Caki2 (cell line): ENCODE measurements around the gene NRARP. TPM values are rescaled to one million over a fixed set of nuclear protein-coding genes. Genes with fewer than 3 reads are reported as not detected.
"Not testable (repeated sequence)": the region's sequence is repeated elsewhere in the genome, so short reads cannot be mapped to it uniquely, and the experiment has no call there.

ENCODE experiments used
- DNase-seq: peaks from one replicate; pipeline ENCODE4 v3.0.0-alpha.2; 2015; ENCODE audit warnings: low read depth
- in situ Hi-C: cut with HindIII; loops from 2 replicates; pipeline ENCODE4 v1.10.0; 2016; ENCODE audit warnings: low sequenced_read_pairs, low pct_unique_long_range_greater_than_20kb, mixed read lengths
- total RNA-seq: library from RNA; depleted of rRNA; stranded (reverse); fragments of >200 nt; shearing (Covaris generic); gene quantifications from 2 replicates; pipeline ENCODE4 v1.2.3, GENCODE V29; 2014; ENCODE audit warnings: low replicate concordance; rRNA removed

Gene NRARP, protein sequence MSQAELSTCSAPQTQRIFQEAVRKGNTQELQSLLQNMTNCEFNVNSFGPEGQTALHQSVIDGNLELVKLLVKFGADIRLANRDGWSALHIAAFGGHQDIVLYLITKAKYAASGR
- 0.17 and 2.0 TPM in 2 replicates for total RNA-seq

DNA sequence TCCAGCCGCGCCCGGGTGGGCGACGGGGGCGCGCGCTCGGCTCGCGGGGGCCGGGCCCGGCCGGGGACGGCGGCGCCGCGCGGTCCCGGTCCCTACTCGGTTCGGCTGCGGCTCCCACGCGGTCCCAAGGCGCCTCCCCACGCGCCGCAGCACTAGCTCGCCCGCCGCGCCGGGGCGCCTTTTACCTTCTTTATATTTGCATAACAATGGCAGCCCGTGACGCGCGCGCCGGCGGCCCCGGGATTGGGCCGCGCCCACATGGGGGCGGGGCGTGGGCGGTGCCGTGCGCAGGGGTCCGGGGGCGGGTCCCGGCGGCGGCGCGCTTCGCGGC is at the start of gene NRARP:
Gene NRARP (minus strand): TSS at position 154 of the 331 bp plus-strand sequence. CDS start 343 bp downstream, outside the sequence.
- no peak for DNase-seq
- in situ Hi-C loops, result no loop called here

GRCh38 chr9:137350696-137351584 is 48.9 kb upstream of the NRARP start:
- in situ Hi-C loops, result no loop called here
- DNase-seq, result no peak

DNA sequence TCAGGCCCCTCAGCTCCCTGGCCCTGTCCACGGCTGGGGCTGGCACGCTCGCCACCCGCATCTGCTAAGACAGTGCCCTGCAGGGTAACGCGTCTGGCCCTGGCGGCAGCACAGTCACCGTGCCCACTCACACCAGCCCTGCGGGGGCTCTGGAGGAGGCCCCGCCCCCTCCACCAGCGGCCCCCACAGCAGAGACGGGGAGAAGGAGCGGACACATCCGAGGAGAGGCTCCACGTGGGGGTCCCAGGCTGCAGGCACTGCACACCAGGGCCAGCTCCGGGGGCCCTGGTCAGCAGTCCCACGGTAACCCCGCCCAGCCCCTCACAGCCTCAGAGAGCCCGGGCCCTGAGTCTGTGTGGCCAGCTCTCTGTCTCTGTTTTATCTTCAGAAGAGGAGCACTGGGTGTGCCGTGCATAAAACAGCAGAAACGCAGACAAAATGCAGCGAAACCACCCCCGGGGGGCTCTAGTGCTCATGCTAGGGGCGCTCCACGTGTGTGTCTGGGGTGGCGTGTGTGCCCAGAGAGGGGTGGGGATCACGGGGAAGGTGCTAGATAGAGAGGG is 47.5 kb upstream of the NRARP start:
- in situ Hi-C loops, result no loop called here
- no peak for DNase-seq

- DNase-seq, result no peak
- in situ Hi-C loops, result no loop called here
Measured at GRCh38 chr9:137348769-137349470, 46.8 kb upstream of the NRARP start.

DNA sequence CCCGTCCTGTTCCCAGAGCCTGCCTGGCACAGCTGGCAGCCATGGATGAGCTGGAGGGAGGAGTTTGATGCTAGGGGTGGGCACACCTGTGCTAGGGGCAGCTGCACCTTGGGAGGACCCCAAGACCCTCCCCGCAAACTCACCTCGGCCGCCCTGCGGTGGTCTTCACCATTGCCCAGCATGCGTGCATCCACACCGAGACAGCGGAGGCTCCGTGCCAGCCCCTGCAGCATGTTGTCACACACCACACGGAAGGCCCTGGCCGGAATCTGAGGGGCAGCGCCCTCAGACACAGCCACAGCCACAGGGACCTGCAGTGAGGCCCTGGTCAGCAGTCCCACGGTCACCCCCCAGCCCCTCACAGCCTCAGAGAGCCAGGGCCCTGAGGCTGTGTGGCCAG is 45.9 kb upstream of the NRARP start:
- no peak for DNase-seq
- in situ Hi-C loops, result no loop called here

DNA sequence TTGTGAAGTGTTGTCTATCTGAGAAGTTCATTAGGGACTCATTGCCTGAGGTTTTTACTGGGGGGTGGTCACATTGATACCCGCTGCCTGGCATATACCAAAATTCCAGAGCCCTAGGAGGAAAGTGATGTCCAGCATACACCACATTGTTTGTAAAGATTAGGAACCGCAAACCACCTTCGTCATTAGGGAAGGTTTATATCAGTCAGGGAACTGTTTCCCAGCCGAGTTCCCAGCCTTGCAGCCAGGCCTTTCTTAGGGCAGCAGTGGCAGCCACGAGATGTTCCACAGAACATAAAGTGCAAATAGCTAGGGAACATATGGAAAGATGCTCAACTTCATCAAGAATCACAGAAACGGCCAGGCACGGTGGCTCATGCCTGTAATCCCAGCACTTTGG is 40.4 kb upstream of the NRARP start:
- in situ Hi-C loops, result no loop called here
- no peak for DNase-seq

GRCh38 chr9:137341227-137341626 is 39.2 kb upstream of the NRARP start:
- in situ Hi-C loops, result no loop called here
- DNase-seq, result no peak

- DNase-seq, in situ Hi-C loops: not testable (repeated sequence)
Measured at GRCh38 chr9:137339908-137340462, 37.9 kb upstream of the NRARP start.

- in situ Hi-C loops, result no loop called here
- no peak for DNase-seq
Measured at GRCh38 chr9:137339045-137339907, 37.2 kb upstream of the NRARP start.

DNA sequence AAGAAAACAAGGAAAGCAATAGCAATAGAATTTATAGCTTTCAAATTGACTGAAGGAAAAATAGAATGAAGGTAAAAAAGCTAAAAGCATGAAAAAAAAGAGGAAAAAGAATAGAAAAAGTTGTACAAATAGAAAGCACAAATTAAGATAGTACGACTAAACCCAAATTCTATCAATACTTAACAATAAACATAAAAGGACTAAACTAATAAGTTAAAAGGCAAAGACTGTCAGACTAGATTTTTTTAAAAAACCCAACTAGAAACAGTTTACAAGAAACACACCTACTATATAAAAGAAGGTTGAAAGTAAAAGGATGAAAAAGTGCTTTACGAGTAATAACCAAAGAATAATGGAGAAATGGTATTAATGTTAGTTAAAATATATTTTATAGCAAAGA is 34.7 kb upstream of the NRARP start:
- no peak for DNase-seq
- in situ Hi-C loops, result no loop called here

DNA sequence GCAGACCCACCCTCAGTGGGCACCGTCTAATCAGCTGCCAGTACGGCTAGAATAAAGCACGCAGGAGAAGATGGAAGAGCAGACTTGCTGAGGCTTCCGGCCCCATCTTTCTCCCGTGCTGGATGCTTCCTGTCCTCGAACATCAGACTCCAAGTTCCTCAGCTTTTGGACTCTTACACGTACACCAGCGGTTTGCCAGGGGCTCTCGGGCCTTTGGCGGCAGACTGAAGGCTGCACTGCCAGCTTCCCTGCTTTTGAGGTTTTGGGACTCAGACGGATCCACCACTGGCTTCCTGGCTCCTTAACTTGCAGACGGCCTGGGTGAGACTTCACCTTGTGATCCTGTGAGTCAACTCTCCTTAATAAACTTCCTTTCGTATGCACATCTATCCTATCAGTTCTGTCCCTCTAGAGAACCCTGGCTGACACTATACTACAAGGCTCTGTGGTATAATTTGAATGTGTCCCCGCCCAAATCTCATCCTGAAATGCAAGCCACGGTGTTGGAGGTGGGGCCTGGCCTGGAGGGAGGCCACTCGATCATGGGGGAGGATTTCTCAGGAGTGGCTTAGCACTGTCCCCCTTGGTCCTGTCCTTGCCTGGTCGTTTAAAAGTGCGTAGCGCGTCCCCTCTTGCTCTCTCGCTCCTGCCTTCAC is 31.1 kb upstream of the NRARP start:
- in situ Hi-C loops, result no loop called here
- DNase-seq, result no peak

DNA sequence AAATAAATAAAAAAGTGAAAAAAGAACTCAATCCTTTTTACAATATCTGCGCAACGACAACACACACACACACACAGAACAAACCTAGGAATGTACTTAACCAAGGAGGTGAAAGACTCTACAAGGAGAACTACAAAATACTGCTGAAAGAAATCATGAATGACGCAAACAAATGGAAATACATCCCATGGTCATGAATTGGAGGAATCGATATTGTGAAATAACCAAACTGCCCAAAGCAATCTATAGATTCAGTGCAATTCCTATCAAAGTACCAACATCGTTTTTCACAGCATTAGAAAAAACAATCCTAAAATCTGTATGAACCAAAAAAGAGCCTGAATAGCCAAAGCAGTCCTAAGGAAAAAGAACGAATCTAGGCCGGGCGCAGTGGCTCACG is 29.9 kb upstream of the NRARP start:
- DNase-seq, result no peak
- in situ Hi-C loops, result no loop called here

- DNase-seq, result no peak
Measured at GRCh38 chr9:137330689-137331088, 28.6 kb upstream of the NRARP start.

GRCh38 chr9:137329590-137329989 is 27.5 kb upstream of the NRARP start:
- in situ Hi-C loops, DNase-seq: not testable (repeated sequence)

More at GRCh38 chr9:137330689-137331088, 28.6 kb upstream of the NRARP start:
- in situ Hi-C loops, result no loop called here

DNA sequence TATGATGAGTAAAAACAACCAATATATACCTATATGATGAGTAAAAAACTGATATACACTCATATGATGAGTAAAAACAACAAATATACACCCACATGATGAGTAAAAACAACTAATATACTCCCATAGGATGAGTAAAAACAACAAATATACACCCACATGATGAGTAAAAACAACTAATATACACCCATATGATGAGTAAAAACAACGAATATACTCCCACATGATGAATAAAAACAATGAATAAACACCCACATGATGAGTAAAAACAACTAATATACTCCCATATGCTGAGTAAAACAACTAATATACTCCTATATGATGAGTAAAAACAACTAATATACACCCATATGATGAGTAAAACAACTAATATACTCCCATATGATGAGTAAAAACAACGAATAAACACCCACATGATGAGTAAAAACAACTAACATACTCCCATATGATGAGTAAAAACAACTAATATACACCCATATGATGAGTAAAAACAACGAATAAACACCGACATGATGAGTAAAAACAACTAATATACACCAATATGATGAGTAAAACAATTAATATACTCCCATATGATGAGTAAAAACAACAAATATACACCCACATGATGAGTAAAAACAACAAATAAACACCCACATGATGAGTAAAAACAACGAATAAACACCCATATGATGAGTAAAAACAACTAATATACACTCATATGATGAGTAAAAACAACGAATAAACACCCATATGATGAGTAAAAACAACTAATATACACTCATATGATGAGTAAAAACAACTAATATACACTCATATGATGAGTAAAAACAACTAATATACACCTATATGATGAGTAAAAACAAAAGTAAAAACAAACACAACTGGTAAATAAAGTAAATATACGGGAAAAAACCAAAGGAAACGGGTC is 25.8 kb upstream of the NRARP start:
- in situ Hi-C loops, DNase-seq: not testable (repeated sequence)

GRCh38 chr9:137326445-137327065 is 24.5 kb upstream of the NRARP start:
- in situ Hi-C loops, result no loop called here
- DNase-seq, result no peak
